Keratinocyte (primary cell): ENCODE measurements around the gene ATP6V0D1.

ENCODE experiments used
- EZH2 ChIP-seq: IDR thresholded peaks from one replicate; pipeline ENCODE4 v1.6.1; 2012; ENCODE audit warnings: inconsistent platforms, mild to moderate bottlenecking, low read length, moderate library complexity
- TF ChIP-seq, protein P1 (sequence below), 3 experiments: IDR thresholded peaks in 1 of 3; conservative IDR thresholded peaks in 1 of 3; optimal IDR thresholded peaks in 1 of 3; 2 replicates in 2 of 3; 3 replicates in 1 of 3; pipeline versions ENCODE3 to v1.5.1; 2011; ENCODE audit warnings: low read length in 3 of 3, mild to moderate bottlenecking in 3 of 3, moderate library complexity in 2 of 3, control low read depth in 1 of 3, inconsistent platforms in 1 of 3; ENCODE audit not compliant: insufficient read depth in 2 of 3; ENCODE audit errors: extremely low read depth in 1 of 3

DNA sequence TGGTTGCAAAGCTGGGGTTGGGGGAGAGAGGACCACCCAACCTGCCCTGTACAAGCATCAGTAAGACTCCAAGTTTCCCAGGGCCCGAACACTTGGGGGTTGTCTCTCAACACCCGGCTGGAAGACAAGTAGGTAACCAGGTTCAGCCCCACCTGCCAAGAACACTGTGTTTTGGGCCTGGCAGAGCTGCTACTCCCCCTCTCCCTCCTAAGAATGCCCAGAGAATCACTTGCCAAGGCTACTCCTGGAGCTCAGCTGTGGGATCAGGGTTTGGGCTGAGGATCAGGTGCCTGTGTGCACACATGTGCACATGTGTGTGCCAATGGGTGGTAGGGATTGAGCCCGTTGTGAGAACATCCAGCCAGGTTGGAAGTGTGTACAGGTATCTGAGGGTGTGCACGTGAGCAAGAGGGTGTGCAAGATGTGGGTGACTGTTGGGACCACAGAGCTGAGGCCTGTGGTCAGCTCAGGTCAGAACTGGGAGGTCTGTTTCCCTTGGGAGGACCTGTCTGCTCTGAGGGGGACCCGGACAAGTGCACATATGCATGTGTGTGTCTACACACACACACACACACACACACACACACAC is 47.7 kb downstream of the ATP6V0D1 start:
- TF ChIP-seq, protein P1, sequence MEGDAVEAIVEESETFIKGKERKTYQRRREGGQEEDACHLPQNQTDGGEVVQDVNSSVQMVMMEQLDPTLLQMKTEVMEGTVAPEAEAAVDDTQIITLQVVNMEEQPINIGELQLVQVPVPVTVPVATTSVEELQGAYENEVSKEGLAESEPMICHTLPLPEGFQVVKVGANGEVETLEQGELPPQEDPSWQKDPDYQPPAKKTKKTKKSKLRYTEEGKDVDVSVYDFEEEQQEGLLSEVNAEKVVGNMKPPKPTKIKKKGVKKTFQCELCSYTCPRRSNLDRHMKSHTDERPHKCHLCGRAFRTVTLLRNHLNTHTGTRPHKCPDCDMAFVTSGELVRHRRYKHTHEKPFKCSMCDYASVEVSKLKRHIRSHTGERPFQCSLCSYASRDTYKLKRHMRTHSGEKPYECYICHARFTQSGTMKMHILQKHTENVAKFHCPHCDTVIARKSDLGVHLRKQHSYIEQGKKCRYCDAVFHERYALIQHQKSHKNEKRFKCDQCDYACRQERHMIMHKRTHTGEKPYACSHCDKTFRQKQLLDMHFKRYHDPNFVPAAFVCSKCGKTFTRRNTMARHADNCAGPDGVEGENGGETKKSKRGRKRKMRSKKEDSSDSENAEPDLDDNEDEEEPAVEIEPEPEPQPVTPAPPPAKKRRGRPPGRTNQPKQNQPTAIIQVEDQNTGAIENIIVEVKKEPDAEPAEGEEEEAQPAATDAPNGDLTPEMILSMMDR (optimal IDR thresholded peaks at IDR 0.05 in 1 of 3, IDR thresholded peaks at IDR 0.05 in 1 of 3, conservative IDR thresholded peaks at IDR 0.05 in 1 of 3; ENCODE audit: extremely low read depth in 1 of 3, insufficient read depth in 2 of 3, low read length in 3 of 3), result no peak
- TF ChIP-seq EZH2, result no peak
